GM12878 (cell line): ENCODE measurements around the gene DENND6B. TPM values are rescaled to one million over a fixed set of nuclear protein-coding genes. Genes with fewer than 3 reads are reported as not detected.
A peak's percentile ranks its signal among the peaks of the same experiment; 100 is the strongest.

ENCODE experiments used
- ATAC-seq: fragments of 200-7000 bp; cut with Tn5 transposase; 3 replicates; pipeline ENCODE4 v1.9.1; 2020; ENCODE audit warnings: mild to moderate bottlenecking, moderate library complexity
- BruUV-seq: library from RNA; stranded (reverse); fragments of 400-500 nt; replicated peaks from 2 replicates; lab custom pipeline; 2021; lab: Mats Ljungman, UMichigan
- CTCF ChIA-PET: fragments of 300-600 bp; sonication (Branson Sonifier 250); formaldehyde crosslinking; extraction: SDS; loops from one replicate; lab custom pipeline; 2021; ENCODE audit warnings: inconsistent platforms; lab: Yijun Ruan, JAX
- POLR2A ChIA-PET: fragments of 350-600 bp; formaldehyde crosslinking; extraction: SDS; loops from one replicate; lab custom pipeline; 2021; ENCODE audit warnings: inconsistent platforms; lab: Charles Lee
- RAD21 ChIA-PET: fragments of 300-600 bp; sonication (Branson Sonifier 250); formaldehyde crosslinking; loops from one replicate; lab custom pipeline; 2023; ENCODE audit warnings: antibody characterized with exemption; ENCODE audit not compliant: unreplicated experiment; lab: Charles Lee
- SMC1A ChIA-PET: fragments of 300-600 bp; sonication (Branson Sonifier 250); formaldehyde crosslinking; loops from one replicate; lab custom pipeline; 2023; ENCODE audit not compliant: unreplicated experiment, uncharacterized antibody; lab: Charles Lee
- DNase-seq: peaks from one replicate; pipeline ENCODE4 v3.0.0-alpha.2; 2011; ENCODE audit warnings: low read depth, low spot score
- FAIRE-seq: peaks from 3 replicates; lab custom pipeline; 2011; peaks lifted over from hg19 to GRCh38; lab: Jason Lieb, UNC
- H2AFZ ChIP-seq: 2 replicates; pipeline ENCODE4 v1.6.0; 2011; ENCODE audit warnings: low read depth, low read length, control low read depth; ENCODE audit not compliant: control insufficient read depth
- H3K27ac ChIP-seq: 2 replicates; pipeline ENCODE4 v1.5.1; 2011; ENCODE audit warnings: control low read depth; ENCODE audit not compliant: control insufficient read depth, insufficient read depth
- H3K27me3 ChIP-seq, 2 experiments: replicated peaks in 1 of 2; 2 replicates each; pipeline versions ENCODE4 v1.6.0 to v1.6.1; 2011; ENCODE audit warnings: low read length in 1 of 2; ENCODE audit not compliant: control insufficient read depth in 2 of 2, insufficient read depth in 2 of 2
- H3K36me3 ChIP-seq, 2 experiments: 2 replicates each; pipeline ENCODE4 v1.5.1; 2011; ENCODE audit warnings: low read length in 1 of 2; ENCODE audit not compliant: control insufficient read depth in 2 of 2, insufficient read depth in 2 of 2
- H3K4me1 ChIP-seq: 2 replicates; pipeline ENCODE4 v1.6.1; 2011; ENCODE audit warnings: mild to moderate bottlenecking, low read length, moderate library complexity, mixed read lengths; ENCODE audit not compliant: control insufficient read depth, insufficient read depth
- H3K4me2 ChIP-seq: 2 replicates; pipeline ENCODE4 v1.6.0; 2011; ENCODE audit warnings: control low read depth; ENCODE audit not compliant: control insufficient read depth, insufficient read depth
- H3K4me3 ChIP-seq: fragments of 200-600 bp; sonication (generic); 2 replicates; pipeline ENCODE4 v1.5.1; 2016
- H3K79me2 ChIP-seq: 2 replicates; pipeline ENCODE4 v1.6.0; 2011; ENCODE audit warnings: low read length; ENCODE audit not compliant: control insufficient read depth, insufficient read depth
- H3K9ac ChIP-seq: 2 replicates; pipeline ENCODE4 v1.8.0; 2011; ENCODE audit warnings: low read length, control low read depth, mixed read lengths; ENCODE audit not compliant: control insufficient read depth, insufficient read depth
- H3K9me3 ChIP-seq: replicated peaks from 3 replicates; pipeline ENCODE4 v1.5.1; 2011; ENCODE audit warnings: mild to moderate bottlenecking, low read length; ENCODE audit not compliant: control insufficient read depth, insufficient read depth
- H4K20me1 ChIP-seq: 2 replicates; pipeline ENCODE4 v1.6.0; 2011; ENCODE audit not compliant: control insufficient read depth, insufficient read depth
- ELK1 ChIP-seq: IDR thresholded peaks from 2 replicates; pipeline ENCODE4 v1.6.1; 2012; ENCODE audit warnings: low read depth, low read length, improper control_type of control experiment
- GATAD2B ChIP-seq: fragments of 450-650 bp; conservative IDR thresholded peaks from 2 replicates; pipeline ENCODE4 v1.6.1; 2017; ENCODE audit warnings: low read depth, mild to moderate bottlenecking, moderate library complexity
- POLR2A ChIP-seq: IDR thresholded peaks from 2 replicates; pipeline ENCODE4 v1.6.1; 2011; ENCODE audit warnings: low read depth, mild to moderate bottlenecking, low read length
- SMAD1 ChIP-seq: fragments of 450-650 bp; IDR thresholded peaks from 2 replicates; pipeline ENCODE4 v1.6.1; 2018; ENCODE audit warnings: mild to moderate bottlenecking, low read depth; ENCODE audit not compliant: partially characterized antibody
- WGBS: methylation state at CpG from one replicate; pipeline ENCODE4 v1.1.6; 2016; ENCODE audit warnings: low lambda C conversion rate; ENCODE audit not compliant: insufficient replicate concordance, insufficient coverage; ENCODE audit errors: missing lambda C conversion rate; 5-methylcytosine and 5-hydroxymethylcytosine counted together
- in situ Hi-C: fragments of 300-500 bp; cut with MboI; formaldehyde crosslinking; loops from 9 replicates; pipeline ENCODE4 v1.14.3; 2018; ENCODE audit warnings: mixed read lengths
- intact Hi-C: fragments of 100-400 bp; cut with micrococcal nuclease; formaldehyde crosslinking; loops from one replicate; pipeline ENCODE4 v1.14.2; 2022; ENCODE audit not compliant: unreplicated experiment
- polyA plus RNA-seq, 11 experiments: library from polyadenylated mRNA; depleted of rRNA in 4 of 11; unstranded in 6 of 11; stranded (reverse) in 5 of 11; fragments of >200 nt; fragmentation: Nextera tagmentation in 4 of 11; fragmentation: Illumina TruSeq in 1 of 11; extraction: Ambion mirVana in 4 of 11; extraction: Trizol in 1 of 11; gene quantifications; 1 replicate in 1 of 11; 2 replicates in 10 of 11; pipeline versions ENCODE4 v1.2.1 to v1.2.3, GENCODE V29; 2011 to 2016; ENCODE audit warnings: inconsistent platforms in 2 of 11, missing spikeins in 2 of 11, low read depth in 1 of 11
- total RNA-seq, 4 experiments: library from RNA; depleted of rRNA in 3 of 4; stranded (reverse); fragments of >200 nt in 3 of 4; fragmentation: Illumina TruSeq in 1 of 4; extraction: Trizol in 1 of 4; gene quantifications; 2 replicates each; pipeline versions ENCODE4 v1.2.1 to v1.2.3, GENCODE V29; 2013 to 2021

Gene DENND6B
- total and polyA plus RNA-seq, 10 of the 15 experiments (the other 5 are each of a cell fraction or from before 2014, with no cell fraction given) = 0.72 to 11.3 (median 6.2) TPM

DNA sequence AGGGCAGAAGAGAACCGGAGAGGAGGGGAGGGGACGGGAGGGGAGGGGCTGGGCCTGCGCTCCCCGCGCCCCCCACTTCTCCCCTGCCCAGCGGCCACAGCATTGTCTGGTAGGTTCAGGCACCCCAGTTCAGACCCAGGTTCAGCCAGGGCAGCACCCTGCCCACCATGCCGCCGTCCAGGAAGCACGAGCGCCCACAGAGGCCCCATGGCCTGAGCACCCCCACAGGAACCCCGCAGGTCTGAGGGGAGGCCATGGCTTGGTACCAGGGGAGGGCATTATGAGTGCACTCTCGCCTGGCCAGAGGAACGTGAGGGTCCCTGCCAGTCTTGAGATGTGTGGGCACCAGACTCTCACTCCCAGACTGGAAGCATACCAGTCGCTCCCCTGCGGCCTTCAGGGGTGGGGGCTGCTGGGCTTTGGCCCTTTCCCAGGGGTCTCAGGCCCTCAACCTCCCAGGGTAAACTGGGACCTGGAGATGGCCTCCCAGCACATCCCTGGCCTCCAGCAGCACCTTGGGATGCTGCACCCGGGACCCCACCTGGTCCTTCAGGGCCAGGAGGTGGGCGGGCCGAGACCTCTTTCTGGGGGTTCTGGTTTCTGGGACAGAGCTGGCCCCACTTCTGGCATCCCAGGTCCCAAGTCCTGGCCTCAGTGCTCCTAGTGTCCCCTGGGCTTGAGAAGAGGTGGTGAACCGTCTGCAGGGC lies 18.8 kb downstream of the DENND6B start:
- no peaks in the 10 kb centered on the region for H3K27me3 ChIP-seq
- WGBS = 41% methylated on average over 14 of the region's 19 CpGs
- RAD21 ChIA-PET = interaction anchor here (0.6 kb wide), 1 partner anchor 189 kb away, joined by 3 read pairs; no protein-coding TSS in a partner anchor
- CTCF ChIA-PET = interaction anchor here (0.9 to 4.0 kb wide), 3 partner anchors 14 to 218 kb away, joined by 3 to 14 read pairs (median 4); partner anchors contain the start of gene SCO2
- no peaks in the 10 kb centered on the region; a peak in 1 of 4 replicates for H3K36me3 ChIP-seq
- H3K4me1 ChIP-seq = peaks cover 41% of the 10 kb centered on the region
- TF ChIP-seq SMAD1 (no peak), POLR2A (peak; percentile 7; the same call in 1 of the 2 replicates), ELK1 (no peak), GATAD2B (peak; percentile 22; the same call in 1 of the 2 replicates)
- H3K27ac ChIP-seq = peak overlapping the region; percentile 50
- DNase-seq (no peak), FAIRE-seq (no peak), ATAC-seq (no peak)
- no peak overlapping the region for H3K9ac ChIP-seq
- peak overlapping the region; percentile 15; the same call in 1 of the 2 replicates for H3K4me2 ChIP-seq
- no peak overlapping the region for H2AFZ ChIP-seq
- intact Hi-C loops (no loop called here), in situ Hi-C loops (no loop called here)
- BruUV-seq = no TSS peak
- H3K9me3 ChIP-seq = no peaks in the 10 kb centered on the region
- peaks cover 4% of the 10 kb centered on the region; the same call in 1 of the 2 replicates for H4K20me1 ChIP-seq
- peaks cover 44% of the 10 kb centered on the region for H3K79me2 ChIP-seq
- SMC1A ChIA-PET = interaction anchor here (1.8 kb wide), 1 partner anchor 34 kb away, joined by 3 read pairs; no protein-coding TSS in a partner anchor
- no peak overlapping the region for H3K4me3 ChIP-seq
- POLR2A ChIA-PET = interaction anchor here (0.6 kb wide), 1 partner anchor 231 kb away, joined by 5 read pairs; no protein-coding TSS in a partner anchor
